NCI-H69 (cell line): ENCODE measurements around the gene RGS4.

Source experiments
- DNase-seq: peaks from one replicate; lab custom pipeline; 2025; lab: John Stamatoyannopoulos, UW

The RGS4 gene

GRCh38 chr1:163102590-163102989 is 33.4 kb downstream of the RGS4 start:
- no peak for DNase-seq

GRCh38 chr1:163104385-163105099 is 35.4 kb downstream of the RGS4 start:
- DNase-seq, result no peak

DNA sequence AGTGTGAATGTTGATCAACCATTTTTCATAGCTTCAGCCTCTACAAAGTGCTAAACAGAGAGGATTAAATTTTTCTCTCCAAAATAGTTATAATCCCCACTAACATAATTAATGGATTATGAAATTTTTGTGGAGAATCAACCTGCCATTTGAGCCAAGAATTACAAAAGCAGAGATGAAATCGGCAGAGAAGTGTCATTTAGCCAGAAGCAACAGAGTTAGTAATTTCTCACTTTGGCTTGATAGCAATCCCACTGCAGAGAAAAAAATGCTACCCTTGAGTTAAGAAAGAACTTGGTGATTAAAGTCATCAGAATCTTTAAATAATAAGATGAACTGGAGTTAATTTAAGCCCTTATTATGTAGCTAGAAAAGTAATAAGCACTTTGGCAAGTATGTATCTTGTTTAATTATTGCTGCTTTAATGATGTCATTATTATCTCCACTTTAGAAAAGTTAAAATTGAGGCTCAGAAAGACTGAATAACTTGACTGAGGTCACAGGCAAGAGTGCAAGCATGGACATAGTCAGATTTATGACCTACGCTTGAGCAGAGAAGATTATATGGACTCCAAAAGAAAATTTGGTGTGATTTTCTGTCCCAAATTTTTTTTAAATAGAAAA is 37.3 kb downstream of the RGS4 start:
- no peak for DNase-seq

GRCh38 chr1:163107655-163108054 is 38.5 kb downstream of the RGS4 start:
- DNase-seq, result no peak

DNA sequence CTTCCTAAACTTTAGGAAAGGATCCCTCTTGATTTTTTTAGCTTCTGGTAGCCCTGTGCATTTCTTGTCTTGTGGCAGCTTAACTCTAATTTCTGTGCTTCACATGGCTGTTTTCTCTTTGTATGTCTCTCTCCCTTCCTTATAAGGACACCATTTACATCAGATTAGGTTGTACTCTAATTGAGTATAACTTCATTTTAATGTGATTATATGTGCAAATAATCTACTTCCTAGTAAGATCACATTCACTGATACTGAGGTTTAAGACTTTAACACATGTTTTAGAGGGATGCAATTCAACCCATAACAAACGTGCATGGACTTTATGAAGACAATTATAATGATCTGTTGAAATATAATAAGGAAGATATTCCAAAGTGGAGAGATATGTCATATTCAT is 46.7 kb downstream of the RGS4 start:
- no peak for DNase-seq

- DNase-seq, result no peak
Observed at GRCh38 chr1:163119707-163120106, 50.5 kb downstream of the RGS4 start.

DNA sequence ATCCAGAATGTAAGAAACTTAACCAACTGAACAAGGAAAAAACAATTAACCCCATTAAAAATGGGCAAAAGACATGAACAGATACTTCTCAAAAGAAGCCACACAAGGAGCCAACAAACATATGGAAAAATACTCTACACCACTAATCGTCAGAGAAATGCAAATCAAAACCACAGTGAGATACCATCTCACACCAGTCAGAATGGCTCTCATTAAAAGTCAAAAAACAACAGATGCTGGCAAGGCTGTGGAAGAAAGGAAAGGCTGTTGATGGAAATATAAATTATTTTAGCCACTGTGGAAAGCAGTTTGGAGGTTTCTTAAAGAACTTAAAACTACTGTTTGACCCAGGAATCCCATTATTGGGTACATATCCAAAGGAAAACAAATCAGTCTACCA is 51.2 kb downstream of the RGS4 start:
- DNase-seq, result no peak

DNA sequence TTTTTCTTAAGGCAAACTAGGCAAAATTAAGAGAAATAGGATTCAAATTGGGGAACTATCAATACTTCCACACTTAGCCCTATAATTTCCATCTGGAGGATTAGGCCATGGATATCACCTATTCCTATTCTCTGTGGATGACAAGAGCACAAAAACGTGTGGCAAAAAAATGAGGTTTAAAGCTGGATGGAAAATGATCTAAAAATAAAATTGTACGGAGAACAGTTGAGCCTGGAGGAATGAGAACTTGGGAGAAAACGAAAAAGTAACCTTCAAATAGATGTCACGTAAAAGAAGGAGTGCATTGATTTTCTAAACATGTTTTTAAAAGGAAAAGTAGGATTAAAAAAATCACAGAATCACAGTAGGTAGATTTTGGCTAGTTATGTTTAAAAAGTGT is 55.7 kb downstream of the RGS4 start:
- no peak for DNase-seq
